GM12874 (cell line): ENCODE results near the gene PECR.

Experiments used
- TF ChIP-seq, protein P1 (sequence below): IDR thresholded peaks from 2 replicates; pipeline ENCODE4 v1.5.1; 2011; ENCODE audit warnings: low read depth, mild to moderate bottlenecking, control low read depth, low read length, moderate library complexity; ENCODE audit not compliant: insufficient read depth

Gene PECR

DNA sequence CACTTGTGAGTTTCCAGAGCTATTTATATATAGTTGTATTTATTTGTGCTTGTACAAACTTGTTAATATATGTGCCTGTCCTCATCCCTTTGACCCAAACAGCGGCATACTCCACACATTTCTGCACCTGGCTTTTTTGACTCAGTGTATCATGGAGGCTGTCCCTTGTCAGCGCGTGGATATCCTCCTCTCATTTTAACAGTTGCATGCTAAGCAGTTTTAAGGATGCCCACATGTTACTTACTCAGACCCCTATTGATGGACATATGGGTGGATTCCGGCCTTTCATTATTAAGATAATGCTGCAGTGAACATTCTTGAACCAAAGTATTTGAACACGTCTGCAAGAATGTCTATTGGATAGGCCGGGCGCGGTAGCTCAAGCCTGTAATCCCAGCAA lies 67.6 kb downstream of the PECR start:
- TF ChIP-seq, protein P1, sequence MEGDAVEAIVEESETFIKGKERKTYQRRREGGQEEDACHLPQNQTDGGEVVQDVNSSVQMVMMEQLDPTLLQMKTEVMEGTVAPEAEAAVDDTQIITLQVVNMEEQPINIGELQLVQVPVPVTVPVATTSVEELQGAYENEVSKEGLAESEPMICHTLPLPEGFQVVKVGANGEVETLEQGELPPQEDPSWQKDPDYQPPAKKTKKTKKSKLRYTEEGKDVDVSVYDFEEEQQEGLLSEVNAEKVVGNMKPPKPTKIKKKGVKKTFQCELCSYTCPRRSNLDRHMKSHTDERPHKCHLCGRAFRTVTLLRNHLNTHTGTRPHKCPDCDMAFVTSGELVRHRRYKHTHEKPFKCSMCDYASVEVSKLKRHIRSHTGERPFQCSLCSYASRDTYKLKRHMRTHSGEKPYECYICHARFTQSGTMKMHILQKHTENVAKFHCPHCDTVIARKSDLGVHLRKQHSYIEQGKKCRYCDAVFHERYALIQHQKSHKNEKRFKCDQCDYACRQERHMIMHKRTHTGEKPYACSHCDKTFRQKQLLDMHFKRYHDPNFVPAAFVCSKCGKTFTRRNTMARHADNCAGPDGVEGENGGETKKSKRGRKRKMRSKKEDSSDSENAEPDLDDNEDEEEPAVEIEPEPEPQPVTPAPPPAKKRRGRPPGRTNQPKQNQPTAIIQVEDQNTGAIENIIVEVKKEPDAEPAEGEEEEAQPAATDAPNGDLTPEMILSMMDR, result no peak

DNA sequence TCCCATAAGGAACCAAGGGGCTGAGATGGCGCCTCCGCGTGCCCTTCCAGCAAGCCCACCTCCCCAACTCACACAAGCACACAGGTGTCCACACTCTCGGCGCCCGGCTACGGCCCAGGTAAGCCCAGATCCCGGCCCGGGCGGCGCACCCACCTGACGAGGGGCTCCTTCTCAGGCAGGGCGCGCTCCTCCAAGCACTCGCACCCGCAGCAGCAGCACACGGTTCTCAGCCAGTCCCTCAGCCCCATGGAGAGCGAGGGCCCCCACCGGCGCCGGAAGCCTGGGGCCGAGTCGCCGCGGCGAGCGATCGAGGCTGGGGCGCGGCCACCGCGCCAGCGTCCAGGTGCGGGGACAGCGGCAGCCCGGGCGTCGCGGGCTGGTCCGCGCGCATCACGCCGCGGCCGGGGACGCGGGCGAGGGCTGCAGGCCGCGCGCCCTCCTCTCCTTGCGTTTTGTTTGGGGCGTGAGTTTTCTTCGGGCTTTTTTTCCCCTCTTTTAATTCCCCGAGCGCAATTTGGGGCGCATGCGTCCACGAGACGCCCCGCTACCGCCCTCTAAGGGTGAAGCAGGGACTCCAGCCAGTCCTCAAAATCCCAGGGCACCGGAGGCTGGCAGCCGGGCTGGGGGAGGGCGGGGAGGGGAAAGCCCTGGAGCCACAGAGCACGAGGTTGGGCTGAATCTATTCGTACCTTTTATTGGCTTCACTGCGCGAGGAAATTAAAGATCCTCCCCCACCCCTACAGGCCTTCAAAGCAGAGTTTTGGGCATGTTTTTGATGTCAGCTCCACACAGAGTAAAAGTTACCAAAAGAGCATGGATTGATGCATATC lies 68.3 kb downstream of the PECR start, which contains the start of gene MREG:
Gene MREG, minus strand, starts transcription at position 472 of the 830 bp plus-strand sequence. Its CDS starts 224 bp downstream, at position 248.
- TF ChIP-seq, protein P1, result peak; percentile 80

DNA sequence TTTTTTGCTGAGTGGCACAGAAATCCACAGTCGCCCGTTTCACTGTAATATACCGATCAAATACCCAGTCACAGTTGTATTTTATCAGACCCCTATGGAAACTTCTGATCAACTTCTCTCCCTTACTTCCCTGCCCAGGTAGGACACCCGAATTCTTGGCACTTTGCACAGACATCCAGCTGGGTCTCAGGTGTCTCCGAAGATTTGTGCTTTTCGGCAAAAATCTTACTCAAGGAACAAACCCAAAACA lies 68.9 kb downstream of the PECR start:
- TF ChIP-seq, protein P1, result no peak

DNA sequence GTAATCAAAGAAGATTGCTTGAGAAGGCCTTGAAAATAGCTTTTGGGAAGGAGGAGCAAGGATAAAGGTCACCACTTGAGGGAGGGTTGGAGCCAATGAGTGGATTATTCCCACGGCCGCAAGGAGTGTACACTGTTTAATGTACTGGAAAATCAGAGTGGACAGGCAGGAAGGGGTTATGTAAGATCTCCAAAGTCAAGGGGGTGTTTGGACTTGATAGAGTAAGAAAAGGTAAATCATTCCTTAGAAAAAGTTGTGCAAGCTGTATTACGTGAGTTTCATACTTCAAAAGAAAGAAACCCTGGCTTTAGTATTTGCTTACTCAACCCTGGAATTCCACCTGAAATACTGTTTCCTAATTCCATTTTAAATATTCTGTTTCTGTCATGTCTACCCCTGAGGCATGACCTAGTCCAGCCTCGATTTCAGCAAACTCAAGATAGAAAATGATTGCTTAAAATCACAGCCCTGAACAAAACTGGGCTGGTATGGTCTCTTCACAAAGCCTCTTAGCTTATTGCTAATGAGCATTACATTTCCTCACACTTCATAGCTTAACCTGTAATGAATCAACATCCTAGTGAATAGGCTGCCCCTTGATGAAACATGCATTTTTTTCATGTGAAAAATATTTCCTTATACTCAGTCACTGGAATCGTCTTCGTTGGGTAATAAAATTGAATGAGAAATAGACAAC lies 69.3 kb downstream of the PECR start:
- TF ChIP-seq, protein P1, result no peak

DNA sequence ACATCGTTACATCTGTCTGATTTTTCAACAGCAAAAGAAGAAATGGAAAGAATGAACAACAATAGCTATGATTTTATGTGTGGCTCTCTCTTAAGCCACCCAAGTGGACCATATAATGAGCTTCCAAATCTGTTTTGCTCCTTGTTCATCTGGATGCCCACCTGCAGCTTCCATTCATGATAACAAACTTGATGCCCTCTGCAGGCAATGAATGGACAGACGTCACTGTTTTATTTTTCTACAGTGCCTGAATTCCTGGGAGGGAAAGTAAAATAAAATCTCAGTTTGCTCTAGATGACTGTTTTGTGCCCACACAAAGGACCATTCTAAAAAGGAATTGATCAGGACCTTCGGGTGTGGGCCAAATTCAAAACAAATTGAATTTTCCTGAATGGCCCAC lies 73.2 kb downstream of the PECR start:
- TF ChIP-seq, protein P1, result no peak

DNA sequence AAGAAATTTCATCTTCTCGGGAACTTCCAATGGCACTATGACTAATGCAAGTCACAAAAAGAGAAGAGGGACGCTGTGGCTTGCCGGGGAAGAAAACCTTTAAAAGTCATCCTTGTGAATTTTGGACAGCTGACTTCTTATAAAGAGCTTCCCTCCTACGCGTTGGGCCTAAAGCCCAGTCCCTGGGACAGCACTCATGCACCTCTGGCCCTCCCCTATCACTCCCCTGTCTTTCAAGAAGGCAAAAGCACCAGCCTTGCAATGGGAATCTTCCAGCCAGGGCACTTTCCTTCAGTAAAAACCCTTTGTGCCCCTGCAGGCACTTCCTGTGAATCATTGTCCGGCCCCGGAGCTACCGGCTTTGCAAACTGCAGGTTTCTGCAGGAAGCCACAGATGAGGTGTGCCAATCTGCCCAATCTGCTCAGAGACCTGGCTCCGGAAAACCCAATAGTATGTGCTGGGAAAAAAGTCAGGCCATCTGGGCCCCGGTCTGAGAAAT lies 75.4 kb downstream of the PECR start:
- TF ChIP-seq, protein P1, result no peak

DNA sequence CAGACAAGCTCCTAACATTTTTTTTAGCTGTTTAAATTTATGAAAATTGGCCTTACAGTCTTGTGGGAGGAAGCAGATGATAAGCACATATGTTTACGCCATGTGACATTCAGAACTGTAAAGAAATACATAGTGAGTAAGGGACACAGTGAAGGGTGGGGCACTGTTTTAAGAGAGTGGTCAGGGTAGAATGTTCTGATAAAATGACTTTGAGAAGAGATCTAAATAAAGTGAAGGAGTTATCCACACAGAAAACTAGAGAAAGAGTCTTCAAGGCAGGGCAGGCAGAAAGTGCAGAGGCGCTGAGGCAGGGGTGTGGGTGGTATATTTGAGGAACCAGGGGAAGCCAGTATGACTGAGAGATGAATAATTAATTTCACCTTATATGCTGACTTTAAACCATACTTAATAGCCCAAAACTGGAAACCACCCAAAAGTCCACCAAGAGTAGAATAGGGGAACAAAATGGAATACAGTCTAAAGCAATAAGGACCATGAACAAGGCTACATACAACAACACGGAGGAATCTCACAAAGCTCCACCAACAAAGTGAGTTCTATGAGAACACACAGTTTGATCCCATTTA lies 76.8 kb downstream of the PECR start:
- TF ChIP-seq, protein P1, result no peak
